Neural cell (in vitro differentiated cells): ENCODE data around the gene NLRP3. TPM values are rescaled to one million over a fixed set of nuclear protein-coding genes. Genes with fewer than 3 reads are reported as not detected.

Source experiments
- H2AFZ ChIP-seq: fragments of 200-600, 300-800 bp; sonication (generic), shearing (Covaris generic); 2 replicates; pipeline ENCODE4 v1.6.0; 2014; ENCODE audit warnings: low read depth, mild to moderate bottlenecking, antibody characterized with exemption, low read length, moderate library complexity
- H3F3A ChIP-seq: fragments of 200-600 bp; shearing (Covaris generic); 2 replicates; pipeline ENCODE4 v1.6.1; 2016; ENCODE audit warnings: mild to moderate bottlenecking, moderate library complexity, mixed read lengths, antibody characterized with exemption, low read length; ENCODE audit not compliant: insufficient read depth, poor library complexity, severe bottlenecking
- H3K27ac ChIP-seq: fragments of 200-600, 300-800 bp; sonication (generic), shearing (Covaris generic); 2 replicates; pipeline ENCODE4 v1.5.1; 2014; ENCODE audit warnings: mild to moderate bottlenecking, low read length, moderate library complexity
- H3K27me3 ChIP-seq: fragments of 300-800, 200-600 bp; sonication (generic), shearing (Covaris generic); 2 replicates; pipeline ENCODE4 v1.6.0; 2014; ENCODE audit warnings: mild to moderate bottlenecking, low read depth, low read length, moderate library complexity; ENCODE audit not compliant: insufficient read depth
- H3K36me3 ChIP-seq: fragments of 300-800, 200-600 bp; sonication (generic), shearing (Covaris generic); 2 replicates; pipeline ENCODE4 v1.5.1; 2014; ENCODE audit warnings: mild to moderate bottlenecking, antibody characterized with exemption, low read length, moderate library complexity; ENCODE audit not compliant: insufficient read depth
- H3K4me2 ChIP-seq: fragments of 300-800, 200-600 bp; sonication (generic), shearing (Covaris generic); 2 replicates; pipeline ENCODE4 v1.6.0; 2014; ENCODE audit warnings: mild to moderate bottlenecking, low read length
- H3K4me3 ChIP-seq: fragments of 300-800, 200-600 bp; sonication (generic), shearing (Covaris generic); 2 replicates; pipeline ENCODE4 v1.5.1; 2014; ENCODE audit warnings: mild to moderate bottlenecking, low read length, moderate library complexity
- H3K79me2 ChIP-seq: fragments of 200-600 bp; shearing (Covaris generic); replicated peaks from 2 replicates; pipeline ENCODE4 v1.6.0; 2014; ENCODE audit warnings: mild to moderate bottlenecking, low read length, moderate library complexity; ENCODE audit not compliant: insufficient read depth
- H3K9ac ChIP-seq: fragments of 300-800, 200-600 bp; sonication (generic), shearing (Covaris generic); 2 replicates; pipeline ENCODE4 v1.6.1; 2016; ENCODE audit warnings: mild to moderate bottlenecking, low read length, mixed read lengths
- H3K9me2 ChIP-seq: fragments of 200-600 bp; shearing (Covaris generic); 2 replicates; pipeline ENCODE4 v1.6.1; 2016; ENCODE audit warnings: mild to moderate bottlenecking, low read length, mixed read lengths; ENCODE audit not compliant: insufficient read depth
- H3K9me3 ChIP-seq: fragments of 200-600, 300-800 bp; sonication (generic), shearing (Covaris generic); 2 replicates; pipeline ENCODE4 v1.6.1; 2016; ENCODE audit warnings: mild to moderate bottlenecking, mixed run types, low read length, moderate library complexity, mixed read lengths
- H4K20me1 ChIP-seq: fragments of 200-600 bp; shearing (Covaris generic); 2 replicates; pipeline ENCODE4 v1.6.1; 2016; ENCODE audit warnings: mild to moderate bottlenecking, mixed run types; ENCODE audit not compliant: insufficient read depth
- CTCF ChIP-seq: fragments of 450-650 bp; IDR thresholded peaks from 2 replicates; pipeline ENCODE4 v1.5.1; 2014; ENCODE audit warnings: antibody characterized with exemption, mild to moderate bottlenecking, moderate library complexity; ENCODE audit not compliant: poor library complexity, severe bottlenecking
- EP300 ChIP-seq: fragments of 450-650 bp; conservative IDR thresholded peaks from 2 replicates; pipeline ENCODE4 v1.6.1; 2014; ENCODE audit warnings: antibody characterized with exemption, mild to moderate bottlenecking, moderate library complexity; ENCODE audit not compliant: poor library complexity, severe bottlenecking
- EZH2 ChIP-seq: fragments of 200-600, 300-800 bp; shearing (Covaris generic), sonication (generic); IDR thresholded peaks from 2 replicates; pipeline ENCODE4 v1.6.1; 2014; ENCODE audit warnings: antibody characterized with exemption, low read length, borderline replicate concordance, mild to moderate bottlenecking; ENCODE audit not compliant: insufficient read depth, poor library complexity, severe bottlenecking
- MXI1 ChIP-seq: fragments of 450-650 bp; conservative IDR thresholded peaks from 2 replicates; pipeline ENCODE4 v1.6.1; 2014; ENCODE audit warnings: antibody characterized with exemption, mild to moderate bottlenecking; ENCODE audit not compliant: poor library complexity, severe bottlenecking
- POLR2AphosphoS5 ChIP-seq: IDR thresholded peaks from 2 replicates; pipeline ENCODE4 v1.6.1; 2012
- RAD21 ChIP-seq: fragments of 450-650 bp; conservative IDR thresholded peaks from 2 replicates; pipeline ENCODE4 v1.6.1; 2014; ENCODE audit warnings: antibody characterized with exemption, mild to moderate bottlenecking, moderate library complexity
- REST ChIP-seq: IDR thresholded peaks from 2 replicates; pipeline ENCODE4 v1.6.1; 2012; ENCODE audit warnings: borderline replicate concordance
- SMC3 ChIP-seq: fragments of 450-650 bp; conservative IDR thresholded peaks from 2 replicates; pipeline ENCODE4 v1.6.1; 2014; ENCODE audit warnings: antibody characterized with exemption, mild to moderate bottlenecking, moderate library complexity; ENCODE audit not compliant: poor library complexity
- TAF1 ChIP-seq: IDR thresholded peaks from 2 replicates; pipeline ENCODE4 v1.6.1; 2012; ENCODE audit warnings: low read depth
- polyA plus RNA-seq: library from polyadenylated mRNA; depleted of rRNA; stranded (reverse); fragments of >200 nt; gene quantifications from 2 replicates; pipeline ENCODE4 v1.2.3, GENCODE V29; 2014

The NLRP3 gene
- polyA plus RNA-seq, 1 donor from 2014 or later = 0.36 TPM

- Histone ChIP-seq H3K9ac (no peak overlapping the region), H3F3A (no peaks in the 10 kb centered on the region), H4K20me1 (no peaks in the 10 kb centered on the region), H3K27me3 (no peaks in the 10 kb centered on the region), H3K79me2 (no peaks in the 10 kb centered on the region), H2AFZ (no peak overlapping the region), H3K36me3 (no peaks in the 10 kb centered on the region), H3K9me3 (no peaks in the 10 kb centered on the region), H3K27ac (no peak overlapping the region), H3K4me3 (no peak overlapping the region), H3K4me2 (no peak overlapping the region), H3K9me2 (no peaks in the 10 kb centered on the region)
- TF ChIP-seq SMC3 (no peak), EP300 (no peak), POLR2AphosphoS5 (no peak), MXI1 (no peak), REST (no peak), EZH2 (no peak), CTCF (no peak), TAF1 (no peak), RAD21 (no peak)
Measured at GRCh38 chr1:247494767-247495166, 78.8 kb downstream of the NLRP3 start.

GRCh38 chr1:247496581-247497285 lies 80.8 kb downstream of the NLRP3 start:
- TF ChIP-seq EZH2 = no peak
- TF ChIP-seq POLR2AphosphoS5 = no peak
- no peak for TF ChIP-seq MXI1
- TF ChIP-seq CTCF = no peak
- no peak for TF ChIP-seq TAF1
- no peak for TF ChIP-seq SMC3
- no peak for TF ChIP-seq REST
- no peak for TF ChIP-seq RAD21
- TF ChIP-seq EP300 = no peak
- H3K79me2 ChIP-seq = no peaks in the 10 kb centered on the region
- H3K27ac ChIP-seq = no peak overlapping the region
- H3K9me2 ChIP-seq = no peaks in the 10 kb centered on the region
- no peak overlapping the region for H3K4me2 ChIP-seq
- no peaks in the 10 kb centered on the region for H3K9me3 ChIP-seq
- no peak overlapping the region for H2AFZ ChIP-seq
- no peaks in the 10 kb centered on the region for H3F3A ChIP-seq
- no peaks in the 10 kb centered on the region for H3K36me3 ChIP-seq
- no peak overlapping the region for H3K4me3 ChIP-seq
- no peaks in the 10 kb centered on the region for H4K20me1 ChIP-seq
- H3K27me3 ChIP-seq = no peaks in the 10 kb centered on the region
- H3K9ac ChIP-seq = no peak overlapping the region
